Raji (cell line): ENCODE data around the gene LGALSL.
A peak's percentile ranks its signal among the peaks of the same experiment; 100 is the strongest.

ENCODE experiments used
- POLR2A ChIP-seq: IDR thresholded peaks from 2 replicates; pipeline ENCODE4 v1.6.1; 2011; ENCODE audit warnings: low read depth, low read length, control low read depth; ENCODE audit not compliant: insufficient read depth

The LGALSL gene

GRCh38 chr2:64426183-64426952, 27.6 kb upstream of the LGALSL start:
- TF ChIP-seq POLR2A = no peak

- no peak for TF ChIP-seq POLR2A
Observed at GRCh38 chr2:64434039-64434657, 19.8 kb upstream of the LGALSL start.

- TF ChIP-seq POLR2A = no peak
Observed at GRCh38 chr2:64437883-64438282, 16.1 kb upstream of the LGALSL start.

- no peak for TF ChIP-seq POLR2A
Observed at GRCh38 chr2:64439194-64439593, 14.8 kb upstream of the LGALSL start.

DNA sequence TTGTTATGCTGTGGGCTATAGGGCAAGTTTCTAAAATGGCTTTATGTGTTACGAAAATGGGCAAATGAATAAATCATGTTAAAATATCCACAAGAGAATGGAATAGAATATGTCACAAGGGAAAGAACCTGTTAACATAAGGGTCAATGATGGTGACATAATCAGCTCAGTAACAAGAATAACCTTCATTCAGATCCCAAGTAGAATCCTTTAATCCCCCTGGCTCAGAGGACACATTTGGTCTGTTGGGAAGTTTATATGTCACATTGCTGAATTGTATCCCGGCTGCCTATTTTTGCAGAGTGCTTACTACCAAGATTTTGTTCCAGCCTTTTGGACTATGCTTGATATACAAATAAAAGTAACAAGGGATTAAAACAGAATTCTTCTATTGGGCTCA, 13.1 kb upstream of the LGALSL start:
- TF ChIP-seq POLR2A = no peak

DNA sequence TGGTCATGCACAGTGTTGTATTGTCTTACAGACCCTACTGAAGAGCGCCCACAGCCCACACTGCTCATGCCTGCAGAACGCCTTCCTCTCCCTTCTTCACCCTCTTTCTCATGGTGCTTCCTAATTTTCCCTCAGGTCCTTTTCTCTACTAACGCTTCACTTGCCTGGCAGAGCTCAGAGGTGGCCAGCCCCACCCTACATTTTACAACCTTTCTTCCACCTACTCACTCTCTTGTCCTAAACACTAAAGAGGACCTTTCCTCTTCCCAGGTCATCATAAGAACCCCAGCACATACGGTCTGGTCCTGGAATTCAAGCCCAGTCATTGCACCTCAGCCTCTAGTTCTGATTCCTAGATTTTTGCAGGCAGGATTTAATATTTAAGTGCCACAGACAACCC, 11.7 kb upstream of the LGALSL start:
- no peak for TF ChIP-seq POLR2A

- TF ChIP-seq POLR2A = no peak
Observed at GRCh38 chr2:64442801-64443429, 11.0 kb upstream of the LGALSL start.

DNA sequence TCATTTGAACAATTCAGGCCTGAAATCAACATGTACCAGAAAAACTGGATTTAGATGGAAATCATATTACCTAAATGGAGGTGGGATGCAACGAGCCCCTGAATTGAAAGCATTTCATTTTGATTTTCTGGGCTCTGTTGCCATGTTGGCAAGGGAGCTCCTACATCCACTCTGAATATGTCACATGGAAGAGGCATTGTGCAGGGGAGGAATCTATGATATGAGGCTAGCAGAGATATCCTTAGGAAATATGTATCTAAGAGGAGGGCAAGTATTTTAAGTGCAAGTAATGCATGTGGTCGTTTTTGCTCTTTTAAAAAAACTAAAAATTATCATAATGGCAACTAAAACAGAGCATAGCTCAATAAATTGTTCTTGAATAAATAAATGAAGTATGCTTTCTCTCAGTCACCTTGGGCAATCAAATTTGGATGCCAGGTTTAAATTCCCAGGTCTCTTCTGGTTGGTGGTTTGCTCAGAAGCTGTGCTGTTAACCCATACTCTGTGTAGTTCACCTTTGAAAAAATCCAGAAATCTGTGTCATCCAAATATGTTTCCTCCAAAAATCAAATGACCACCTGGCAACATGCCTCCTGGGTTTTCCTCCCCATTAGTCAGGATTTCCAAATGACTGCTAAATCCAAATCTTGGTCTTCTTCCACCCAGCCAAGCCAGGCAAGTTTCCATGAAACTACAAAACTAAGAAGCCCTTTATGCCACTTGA, 6.5 kb upstream of the LGALSL start:
- TF ChIP-seq POLR2A = no peak

- TF ChIP-seq POLR2A = no peak
Observed at GRCh38 chr2:64448041-64448426, 5.9 kb upstream of the LGALSL start.

- TF ChIP-seq POLR2A = no peak
Observed at GRCh38 chr2:64451051-64451450, 2.9 kb upstream of the LGALSL start.

- TF ChIP-seq POLR2A = 0 out of 2 replicates have a peak, but pooled peaks have one; percentile 2
Observed at GRCh38 chr2:64454386-64455332, 697 bp downstream of the LGALSL start.

- no peak for TF ChIP-seq POLR2A
Observed at GRCh38 chr2:64455545-64455944, 1.6 kb downstream of the LGALSL start.

DNA sequence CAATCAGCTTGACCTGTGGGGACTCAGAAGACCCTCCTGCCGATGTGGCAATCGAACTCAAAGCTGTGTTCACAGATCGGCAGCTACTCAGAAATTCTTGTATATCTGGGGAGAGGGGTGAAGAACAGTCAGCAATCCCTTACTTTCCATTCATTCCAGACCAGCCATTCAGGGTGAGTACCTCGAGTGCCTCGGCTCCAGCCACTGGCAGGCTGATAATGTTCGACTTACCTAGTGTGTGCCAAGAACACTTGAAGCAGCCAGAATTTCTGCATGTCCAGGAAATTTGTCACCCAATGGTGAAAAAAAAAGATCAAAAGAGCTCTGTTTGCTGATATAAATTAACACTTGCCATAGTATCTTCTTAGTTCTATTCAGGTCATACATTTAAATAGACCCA, 2.3 kb downstream of the LGALSL start:
- TF ChIP-seq POLR2A = no peak

GRCh38 chr2:64457524-64457923, 3.6 kb downstream of the LGALSL start:
- no peak for TF ChIP-seq POLR2A
